HG02973 (cell line): Measurements from ENCODE around the gene EML3.
"Not testable (repeated sequence)": the region's sequence is repeated elsewhere in the genome, so short reads cannot be mapped to it uniquely, and the experiment has no call there.

Source experiments
- ATAC-seq: cut with Tn5 transposase; IDR thresholded peaks from one replicate; pipeline ENCODE4 v1.9.1; 2021; ENCODE audit warnings: moderate library complexity; ENCODE audit not compliant: unreplicated experiment

The EML3 gene, protein sequence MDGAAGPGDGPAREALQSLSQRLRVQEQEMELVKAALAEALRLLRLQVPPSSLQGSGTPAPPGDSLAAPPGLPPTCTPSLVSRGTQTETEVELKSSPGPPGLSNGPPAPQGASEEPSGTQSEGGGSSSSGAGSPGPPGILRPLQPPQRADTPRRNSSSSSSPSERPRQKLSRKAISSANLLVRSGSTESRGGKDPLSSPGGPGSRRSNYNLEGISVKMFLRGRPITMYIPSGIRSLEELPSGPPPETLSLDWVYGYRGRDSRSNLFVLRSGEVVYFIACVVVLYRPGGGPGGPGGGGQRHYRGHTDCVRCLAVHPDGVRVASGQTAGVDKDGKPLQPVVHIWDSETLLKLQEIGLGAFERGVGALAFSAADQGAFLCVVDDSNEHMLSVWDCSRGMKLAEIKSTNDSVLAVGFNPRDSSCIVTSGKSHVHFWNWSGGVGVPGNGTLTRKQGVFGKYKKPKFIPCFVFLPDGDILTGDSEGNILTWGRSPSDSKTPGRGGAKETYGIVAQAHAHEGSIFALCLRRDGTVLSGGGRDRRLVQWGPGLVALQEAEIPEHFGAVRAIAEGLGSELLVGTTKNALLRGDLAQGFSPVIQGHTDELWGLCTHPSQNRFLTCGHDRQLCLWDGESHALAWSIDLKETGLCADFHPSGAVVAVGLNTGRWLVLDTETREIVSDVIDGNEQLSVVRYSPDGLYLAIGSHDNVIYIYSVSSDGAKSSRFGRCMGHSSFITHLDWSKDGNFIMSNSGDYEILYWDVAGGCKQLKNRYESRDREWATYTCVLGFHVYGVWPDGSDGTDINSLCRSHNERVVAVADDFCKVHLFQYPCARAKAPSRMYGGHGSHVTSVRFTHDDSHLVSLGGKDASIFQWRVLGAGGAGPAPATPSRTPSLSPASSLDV

DNA sequence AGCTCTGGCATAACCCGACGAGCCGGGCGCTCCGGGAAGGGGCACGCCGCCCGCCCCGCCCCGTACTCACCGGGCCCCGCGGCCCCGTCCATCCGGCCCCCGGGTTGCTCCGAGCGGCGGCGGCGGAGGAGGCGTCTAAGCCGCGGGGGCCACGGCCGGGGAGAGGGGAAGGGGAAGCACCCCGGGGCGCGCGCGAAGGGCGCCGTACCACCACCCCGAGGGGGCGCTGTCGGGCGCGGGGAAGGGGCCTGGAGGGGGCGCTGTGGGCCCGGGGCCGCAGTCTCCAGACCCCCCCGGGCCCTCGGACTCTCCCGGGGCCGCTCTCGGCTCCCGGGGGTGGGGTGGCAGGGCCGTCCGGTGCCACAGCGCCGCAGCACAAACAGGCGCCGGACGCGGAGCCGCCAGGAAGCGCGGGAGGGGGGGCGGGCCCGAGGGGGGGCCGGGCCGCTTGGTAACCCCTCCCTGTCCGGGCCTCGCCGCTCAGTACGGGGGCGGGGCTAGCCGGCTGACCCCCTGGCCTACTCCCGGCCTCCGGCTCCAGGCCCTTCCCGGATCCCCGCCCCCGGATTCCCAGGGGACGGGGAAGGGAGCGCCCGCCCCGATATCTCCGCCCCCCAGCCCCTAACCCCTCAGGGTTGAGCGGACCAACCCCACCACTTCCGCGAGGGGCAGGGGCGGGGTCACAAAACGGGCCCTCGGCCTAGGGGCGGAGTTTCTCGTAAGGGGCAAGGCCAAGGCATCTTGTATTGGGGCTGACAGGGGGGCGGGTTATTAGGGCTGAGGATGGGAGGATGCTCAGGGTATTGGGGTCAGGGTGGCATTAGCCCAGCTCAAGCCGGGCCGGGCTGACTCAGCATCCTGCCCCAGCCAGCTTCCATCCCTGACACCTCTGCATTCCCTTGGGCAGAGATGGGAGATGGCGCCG is at the start of gene EML3, which contains the start of gene ROM1:
Gene EML3, minus strand, starts transcription at position 410 of the 925 bp plus-strand sequence. Its CDS starts 318 bp downstream, at position 92.
Gene ROM1, plus strand, starts transcription at position 892 of the 925 bp plus-strand sequence. Its CDS starts 25 bp downstream, at position 917.
- peak; percentile 57 for ATAC-seq

DNA sequence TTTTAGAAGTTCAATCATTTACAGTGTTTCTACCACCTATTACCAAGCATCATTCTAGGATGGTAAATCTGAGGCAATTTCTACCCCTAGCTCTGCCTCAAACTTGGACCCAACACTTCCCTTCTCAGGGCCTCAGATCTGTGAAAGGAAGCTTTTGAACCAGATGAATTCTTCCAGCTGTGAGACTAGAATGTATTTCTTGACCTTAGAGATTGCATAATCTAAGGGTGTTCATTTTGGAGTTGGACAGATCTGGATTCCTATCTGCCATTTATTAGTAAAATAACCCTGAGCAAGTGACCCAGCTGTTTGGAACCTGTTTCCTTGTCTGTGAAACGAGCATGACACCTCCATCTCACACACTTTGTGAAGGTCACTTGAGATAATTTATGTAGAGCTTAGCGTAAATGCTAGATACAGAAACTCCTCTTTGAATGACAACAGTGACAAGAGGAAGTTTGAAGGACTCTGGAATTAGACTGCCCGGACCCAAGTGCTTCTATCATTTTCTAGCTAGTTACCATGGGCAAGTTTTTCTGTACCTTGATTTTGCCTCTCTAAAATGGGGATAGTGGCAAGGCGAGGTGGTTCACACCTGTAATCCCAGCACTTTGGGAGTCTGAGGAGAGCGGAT is 44.3 kb upstream of the EML3 start:
- ATAC-seq, result no peak

DNA sequence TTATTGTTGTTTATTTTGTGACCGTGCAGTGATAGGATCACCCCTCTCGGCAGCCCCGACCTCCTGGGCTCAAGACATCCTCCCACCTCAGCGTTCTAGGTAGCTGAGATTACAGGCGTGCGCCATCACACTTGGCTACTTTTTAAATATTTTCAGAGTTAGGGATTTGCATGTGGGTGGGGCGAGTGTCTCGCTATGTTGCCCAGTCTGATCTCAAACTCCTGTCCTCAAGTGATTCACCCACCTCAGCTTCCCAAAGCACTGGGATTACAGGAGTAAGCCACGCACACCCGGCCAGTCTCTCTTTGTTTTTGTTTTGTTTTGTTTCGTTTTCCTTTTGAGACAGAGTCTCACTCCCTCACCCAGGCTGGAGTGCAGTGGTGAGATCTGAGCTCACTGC is 41.7 kb upstream of the EML3 start:
- no peak for ATAC-seq

DNA sequence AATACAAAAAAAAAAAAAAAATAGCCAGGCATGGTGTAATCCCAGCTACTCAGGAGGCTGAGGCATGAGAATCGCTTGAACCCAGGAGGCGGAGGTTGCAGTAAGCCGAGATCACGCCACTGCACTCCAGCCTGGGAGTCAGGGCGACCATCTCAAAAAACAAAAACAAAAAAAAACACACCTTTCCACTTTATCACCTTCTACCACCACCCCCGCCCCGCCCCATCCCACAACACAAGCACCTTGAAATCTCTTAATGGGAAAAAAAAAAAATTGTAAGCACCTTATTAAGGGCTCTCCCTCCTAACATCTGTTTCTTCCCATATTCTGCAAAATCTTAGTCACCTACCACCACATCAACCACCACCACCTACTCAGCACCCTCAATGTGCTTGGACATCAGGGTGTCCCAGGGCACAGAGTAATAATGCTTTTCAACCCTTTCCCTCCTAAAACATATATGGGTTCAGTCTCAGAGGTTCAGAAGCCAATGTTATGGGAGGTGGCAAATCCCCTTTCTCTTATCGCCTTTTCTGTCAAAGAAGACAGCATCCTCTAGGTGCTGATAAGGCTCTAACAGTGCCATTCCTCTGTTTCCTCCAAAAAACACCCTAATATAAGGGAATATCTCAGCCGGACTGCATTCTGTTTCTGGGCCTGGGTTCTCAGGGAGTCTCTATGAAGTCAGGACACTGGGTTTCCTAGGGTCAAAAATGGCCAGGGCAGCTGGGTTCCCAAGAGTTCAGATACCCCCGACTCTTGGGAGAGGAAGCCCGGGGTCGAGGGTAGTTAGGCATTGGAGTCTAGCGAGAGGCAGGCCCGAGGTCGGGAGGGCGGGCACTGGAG is 39.8 kb upstream of the EML3 start:
- ATAC-seq, result peak; percentile 25

DNA sequence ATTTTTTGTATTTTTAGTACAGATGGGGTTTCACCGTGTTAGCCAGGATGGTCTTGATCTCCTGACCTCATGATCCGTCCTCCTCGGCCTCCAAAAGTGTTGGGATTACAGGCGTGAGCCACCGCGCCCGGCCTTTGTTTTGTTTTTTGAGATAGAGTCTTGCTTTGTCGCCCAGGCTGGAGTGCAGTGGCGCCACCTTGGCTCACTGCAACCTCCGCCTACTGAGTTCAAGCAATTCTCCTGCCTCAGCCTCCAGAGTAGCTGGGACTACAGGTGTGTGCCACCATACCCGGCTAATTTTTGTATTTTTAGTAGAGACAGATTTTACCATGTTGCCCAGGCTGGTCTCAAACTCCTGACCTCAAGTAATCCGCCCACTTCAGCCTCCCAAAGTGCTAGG is 37.7 kb upstream of the EML3 start:
- not testable (repeated sequence) for ATAC-seq

DNA sequence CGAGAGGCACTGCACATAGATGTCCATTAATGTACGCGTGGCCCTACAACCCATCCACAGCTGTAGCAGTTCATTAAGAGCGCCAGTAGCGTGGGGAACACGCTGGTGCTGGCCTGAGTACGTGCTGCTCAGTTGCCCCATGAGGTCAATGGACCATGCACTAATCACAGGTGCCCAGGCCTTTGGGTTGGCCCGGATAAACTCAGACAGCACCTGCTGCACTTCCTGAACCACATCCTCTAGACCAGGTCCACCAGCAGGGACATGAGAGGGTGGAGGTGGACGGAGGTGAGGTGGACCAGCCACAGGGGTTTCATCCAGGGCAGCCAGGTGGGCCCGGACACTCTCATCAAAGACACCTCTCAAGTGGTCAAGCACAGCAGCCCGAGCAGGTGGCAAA is 36.9 kb upstream of the EML3 start:
- ATAC-seq, result no peak

DNA sequence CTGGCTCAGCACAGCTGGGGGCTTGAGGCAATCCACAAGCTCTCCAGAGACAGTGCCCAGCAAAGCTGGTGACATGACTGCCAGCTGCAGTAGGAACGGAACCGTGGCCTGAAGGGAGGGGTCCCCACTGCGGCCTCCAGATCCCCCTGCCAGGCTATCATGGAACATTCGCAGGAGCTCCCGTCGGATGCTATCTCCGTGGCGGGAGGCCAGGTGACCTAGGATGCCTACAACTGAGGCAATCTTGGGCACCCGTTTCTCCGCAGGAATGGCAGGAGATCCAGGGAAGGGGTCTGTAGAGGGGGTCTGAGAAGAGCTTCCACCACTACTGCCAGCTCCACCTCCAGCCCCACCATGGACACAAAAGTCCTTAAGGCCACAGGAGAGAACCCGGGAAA is 36.4 kb upstream of the EML3 start:
- no peak for ATAC-seq

DNA sequence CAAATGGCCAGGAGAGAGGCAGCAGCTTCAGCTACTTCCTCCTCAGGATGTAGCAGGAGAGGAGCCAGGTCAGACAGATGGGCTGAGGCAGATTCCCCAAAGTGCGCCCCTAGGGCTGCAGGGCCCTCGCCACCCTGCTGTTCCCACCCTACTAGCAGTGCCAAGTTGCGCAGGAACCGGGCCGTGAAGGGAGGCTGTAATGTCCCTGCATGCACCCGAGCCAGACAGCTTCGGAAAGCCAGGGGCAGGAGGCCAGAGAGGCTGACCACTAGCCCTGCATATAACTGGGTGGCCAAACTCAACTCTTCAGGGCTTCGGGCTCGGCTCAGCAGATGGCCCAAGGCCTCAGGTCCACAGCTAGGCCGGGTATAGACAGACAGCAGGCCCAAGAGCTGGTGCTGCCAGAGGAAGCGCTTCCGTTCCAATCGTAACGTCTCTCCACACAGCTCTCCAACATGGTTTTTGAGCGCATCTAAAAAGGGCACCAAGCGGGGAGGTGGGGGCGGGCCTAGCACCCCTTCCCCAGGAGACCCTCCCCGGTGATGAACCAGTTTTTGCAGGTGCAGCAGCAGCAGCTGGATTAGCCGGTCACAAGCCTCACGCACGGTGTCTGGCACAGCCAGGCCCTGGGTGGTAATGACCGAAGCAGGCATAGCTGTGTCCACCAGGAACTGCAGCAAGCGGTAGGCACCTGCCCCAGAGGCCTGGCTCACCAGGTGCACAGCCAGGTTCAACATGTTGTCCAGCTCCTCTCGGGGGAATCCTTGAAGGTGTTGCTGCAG is 35.8 kb upstream of the EML3 start:
- ATAC-seq, result no peak

DNA sequence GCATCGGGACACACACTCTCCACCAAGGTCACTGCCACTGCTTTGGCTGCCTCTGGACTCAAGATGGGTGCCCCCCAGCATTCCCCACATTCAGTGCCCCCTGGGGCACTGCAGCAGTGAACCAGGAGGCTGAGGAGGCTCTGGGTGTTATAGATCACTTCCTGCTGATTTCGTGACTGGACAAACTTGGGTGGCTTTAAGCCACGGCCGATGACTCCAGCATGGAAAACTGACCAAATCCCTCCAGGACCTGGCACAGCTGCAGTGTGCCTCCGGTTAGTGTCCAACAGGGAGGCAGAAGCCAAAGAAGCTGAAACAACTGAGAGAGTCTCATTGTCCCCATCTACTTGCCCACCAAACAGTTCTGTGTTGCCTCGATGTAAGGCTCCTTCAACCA is 35.0 kb upstream of the EML3 start:
- no peak for ATAC-seq

DNA sequence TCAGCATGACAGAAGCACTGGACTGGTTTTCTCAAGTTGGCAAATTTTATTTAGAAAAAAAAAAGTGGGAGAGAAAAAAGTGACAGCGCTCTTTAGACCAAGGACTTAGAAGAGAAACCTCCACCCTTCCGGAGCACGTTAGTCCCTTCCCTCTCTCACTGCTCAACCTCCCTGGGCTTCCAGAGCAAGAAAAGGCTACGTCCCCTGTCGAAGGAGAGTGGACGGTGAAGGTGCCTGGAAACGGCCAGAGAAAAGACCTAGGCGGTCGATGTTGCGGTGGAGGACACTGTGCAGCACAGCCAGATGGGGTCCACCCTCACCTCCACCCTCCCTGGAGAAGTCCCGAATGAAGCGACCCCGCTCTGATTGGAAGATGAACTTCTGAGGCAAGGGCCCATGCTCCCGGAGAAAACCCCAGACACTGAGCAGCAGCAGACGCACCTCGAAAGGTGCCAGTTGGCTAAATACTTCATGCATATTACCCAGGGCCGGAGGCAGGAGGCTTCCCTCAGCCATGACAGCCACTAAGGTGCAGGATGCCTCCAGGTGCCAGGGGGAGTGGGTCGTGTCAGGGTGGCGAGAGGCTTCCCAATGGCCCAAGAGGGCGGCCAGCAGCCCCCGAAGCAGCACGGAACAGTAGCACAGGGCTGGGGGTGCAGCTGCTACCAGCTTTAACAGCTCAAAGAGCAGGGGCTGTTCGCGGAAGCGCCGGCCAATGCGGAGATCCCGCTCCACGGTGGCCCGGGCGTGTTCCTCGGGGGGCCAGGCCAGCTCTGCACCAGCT is 34.4 kb upstream of the EML3 start:
- no peak for ATAC-seq

DNA sequence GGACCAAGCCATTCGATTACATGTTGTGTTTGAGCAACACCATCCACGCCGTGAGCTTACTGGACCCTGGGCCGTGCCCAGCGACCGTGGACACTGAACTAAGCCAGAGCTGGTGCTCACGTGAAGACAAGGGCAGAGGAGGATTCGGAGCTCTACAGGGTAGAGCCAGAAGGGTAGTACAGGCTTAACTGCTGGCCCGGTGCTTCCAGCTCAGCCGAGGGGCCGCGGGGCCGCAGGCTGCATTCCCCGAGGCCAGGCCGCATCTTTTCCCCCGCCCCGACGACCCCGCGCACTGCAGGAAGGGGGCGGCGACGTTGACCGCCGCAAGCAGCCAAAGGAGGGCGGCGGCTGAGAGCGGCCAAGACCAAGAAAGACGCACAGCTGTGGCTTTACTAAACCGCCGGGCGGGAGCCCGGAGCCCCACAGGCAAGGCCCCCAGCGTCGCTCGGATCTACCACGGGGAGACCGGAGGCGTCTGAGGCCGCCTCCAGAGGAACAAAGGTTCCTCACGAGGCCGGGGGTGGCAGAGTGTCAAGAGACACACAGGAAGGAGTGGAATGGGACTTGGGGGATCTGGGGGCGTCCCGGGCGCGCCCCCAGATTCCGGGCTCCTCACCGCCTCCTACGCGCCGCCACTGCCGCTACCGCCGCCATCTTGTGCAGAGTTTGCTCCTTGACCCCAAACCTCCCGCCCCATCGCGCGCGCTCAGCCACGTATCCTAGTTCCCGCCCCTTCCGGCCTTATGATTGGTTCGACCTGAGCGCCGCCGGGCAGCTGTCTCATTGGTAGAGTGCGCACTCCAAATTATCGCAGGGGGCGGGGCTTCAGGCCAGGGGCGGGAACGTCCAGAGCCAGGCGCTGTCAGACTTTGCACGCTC is 33.6 kb upstream of the EML3 start, which contains the start of gene GANAB:
Gene GANAB, minus strand, starts transcription at position 668 of the 879 bp plus-strand sequence. Its CDS starts 14 bp downstream, at position 654.
- ATAC-seq, result peak; percentile 84

DNA sequence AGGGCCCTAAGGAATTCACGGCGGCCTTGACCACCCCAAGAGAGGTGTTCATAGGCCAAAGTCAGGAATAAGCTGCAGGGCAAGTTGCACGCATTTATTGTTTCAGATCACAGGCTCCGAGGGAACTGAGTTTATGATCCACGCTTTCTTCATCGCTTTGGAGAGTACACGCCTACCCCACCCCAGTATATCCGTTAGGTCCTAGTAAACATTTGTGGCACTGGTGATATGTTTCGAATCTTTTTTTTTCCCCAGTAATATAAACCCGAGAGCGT is 33.0 kb upstream of the EML3 start:
- no peak for ATAC-seq

DNA sequence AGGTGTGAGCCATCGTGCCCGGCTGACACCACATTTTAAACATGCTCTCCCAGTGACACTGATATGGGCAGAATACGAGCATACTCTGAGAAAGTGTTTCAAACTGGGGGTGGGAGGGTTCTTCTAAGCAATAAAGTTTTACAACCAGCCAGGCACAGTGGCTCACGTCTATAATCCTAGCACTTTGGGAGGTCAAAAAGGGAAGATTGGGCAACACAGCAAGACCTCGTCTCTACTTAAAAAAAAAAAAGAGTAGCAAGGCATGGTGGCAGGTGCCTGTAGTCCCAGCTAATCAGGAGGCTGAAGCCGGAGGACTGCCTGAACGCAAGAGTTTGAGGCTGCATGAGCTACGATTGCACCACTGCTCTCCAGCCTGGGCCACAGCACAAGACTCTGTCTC is 31.6 kb upstream of the EML3 start:
- ATAC-seq, result no peak

DNA sequence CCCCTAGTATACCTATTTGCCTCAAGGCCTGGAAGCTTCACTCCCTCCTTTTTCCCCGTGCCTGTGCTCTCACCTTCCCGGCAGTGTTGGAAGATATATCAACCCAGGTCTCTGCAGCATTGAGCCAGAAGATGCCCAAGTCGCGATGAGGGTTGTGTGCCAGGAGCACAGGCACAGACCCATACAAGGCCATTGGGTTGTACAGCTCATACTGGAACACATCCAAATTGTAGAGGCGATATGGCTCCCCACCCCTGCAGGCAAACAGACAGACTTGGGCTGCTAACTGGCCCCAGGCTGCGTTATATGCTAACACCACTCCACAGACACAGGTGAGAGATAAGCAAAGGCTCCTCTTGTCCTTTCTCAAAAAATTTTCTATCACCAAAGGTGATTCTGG is 19.9 kb upstream of the EML3 start:
- no peak for ATAC-seq

DNA sequence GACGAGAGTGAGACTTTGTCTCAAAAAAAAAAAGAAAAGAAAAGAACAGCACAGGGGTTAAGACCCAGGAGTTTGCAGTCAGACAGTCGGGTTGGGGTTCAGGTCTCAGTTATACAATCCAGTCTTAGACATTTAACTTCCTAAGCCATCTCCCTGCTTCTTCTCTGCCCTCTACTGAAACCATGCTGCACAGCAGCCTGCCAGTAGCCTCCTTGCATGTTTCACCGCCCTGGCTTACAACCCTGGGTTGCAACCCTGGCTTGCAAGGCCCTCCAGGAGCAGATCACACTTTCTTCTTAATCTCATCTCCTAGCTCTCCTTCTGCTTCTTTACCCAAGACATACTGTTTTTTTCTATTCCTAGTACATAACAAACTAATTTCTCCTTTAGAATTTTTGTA is 15.1 kb upstream of the EML3 start:
- ATAC-seq, result no peak

DNA sequence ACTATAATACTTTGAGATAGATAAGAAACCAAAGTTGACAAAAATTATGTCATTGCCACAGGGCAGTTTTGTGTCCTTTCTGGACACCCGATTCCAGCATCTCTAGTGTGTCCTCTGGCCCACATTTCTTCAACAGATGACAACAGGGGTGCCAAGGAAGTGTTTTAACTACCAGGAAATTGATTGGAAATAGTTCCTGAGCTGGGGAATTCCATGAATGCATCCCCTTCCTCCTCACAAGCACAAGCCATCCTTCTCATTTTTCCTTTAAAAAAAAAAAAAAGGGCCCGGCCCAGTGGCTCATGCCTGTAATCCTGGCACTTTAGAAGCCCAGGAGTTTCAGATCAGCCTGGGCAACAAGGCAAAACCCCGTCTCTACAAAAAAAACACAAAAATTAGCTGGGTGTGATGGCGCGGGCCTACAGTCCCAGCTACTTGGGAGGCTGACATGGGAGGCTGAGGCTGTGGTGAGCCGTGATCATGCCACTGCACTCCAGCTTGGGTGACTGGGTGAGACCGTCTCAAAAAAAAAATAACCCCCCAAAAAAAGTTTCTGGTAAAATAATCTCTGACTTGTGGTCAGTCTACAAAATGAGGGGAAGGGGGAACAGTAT is 10.0 kb upstream of the EML3 start:
- ATAC-seq, result no peak
